K562 (cell line): Measurements from ENCODE around the gene ZBED2. TPM values are rescaled to one million over a fixed set of nuclear protein-coding genes. Genes with fewer than 3 reads are reported as not detected.

Experiments
- ATAC-seq: fragments of 200-7000 bp; cut with Tn5 transposase; 3 replicates; pipeline ENCODE4 v1.9.1; 2020; ENCODE audit warnings: moderate library complexity
- BruUV-seq: library from RNA; stranded (reverse); fragments of 400-500 nt; replicated peaks from 2 replicates; lab custom pipeline; 2021; lab: Mats Ljungman, UMichigan
- CTCF ChIA-PET: fragments of 300-600 bp; formaldehyde crosslinking; extraction: SDS; loops from one replicate; lab custom pipeline; 2021; ENCODE audit warnings: low intra/inter-chr PET ratio; lab: Yijun Ruan, JAX
- POLR2A ChIA-PET: fragments of 300-600, 350-650 bp; sonication (Branson Sonifier 250); formaldehyde crosslinking; extraction: SDS; loops from one replicate; lab custom pipeline; 2021; ENCODE audit warnings: antibody characterized with exemption, inconsistent platforms; lab: Yijun Ruan, JAX
- DNase-seq, 4 experiments: peaks; one replicate each; pipeline versions ENCODE4 v3.0.0 to v3.0.0-alpha.2; 2011 to 2018; ENCODE audit warnings: low spot score in 3 of 4, mixed read lengths in 3 of 4; ENCODE audit errors: extremely low read depth in 1 of 4
- FAIRE-seq: peaks from 2 replicates; lab custom pipeline; 2011; peaks lifted over from hg19 to GRCh38; lab: Jason Lieb, UNC
- H2AFZ ChIP-seq: 2 replicates; pipeline ENCODE4 v1.6.0; 2011; ENCODE audit warnings: low read depth, low read length, control low read depth, inconsistent platforms
- H3K27ac ChIP-seq: fragments of 200-600 bp; 3 replicates; pipeline ENCODE4 v1.8.0; 2011; ENCODE audit warnings: low read depth, mild to moderate bottlenecking, control low read depth, inconsistent platforms, low read length, moderate library complexity, mixed read lengths; ENCODE audit errors: extremely low read depth
- H3K27me3 ChIP-seq, 2 experiments: fragments of 300-600 bp in 1 of 2; 2 replicates in 1 of 2; 3 replicates in 1 of 2; pipeline versions ENCODE4 v1.6.0 to v1.8.0; 2011; ENCODE audit warnings: inconsistent platforms in 2 of 2, low read length in 2 of 2, mild to moderate bottlenecking in 1 of 2, mixed read lengths in 1 of 2, moderate library complexity in 1 of 2; ENCODE audit not compliant: control insufficient read depth in 2 of 2, insufficient read depth in 2 of 2
- H3K36me3 ChIP-seq: fragments of 300-600 bp; 3 replicates; pipeline ENCODE4 v1.8.0; 2011; ENCODE audit warnings: mild to moderate bottlenecking, low read length, inconsistent platforms; ENCODE audit not compliant: control insufficient read depth, insufficient read depth
- H3K4me1 ChIP-seq, 2 experiments: fragments of 200-600 bp in 1 of 2; replicated peaks in 1 of 2; 2 replicates in 1 of 2; 3 replicates in 1 of 2; pipeline versions ENCODE4 v1.5.1 to v1.8.0; 2011; ENCODE audit warnings: inconsistent platforms in 2 of 2, low read length in 2 of 2, mild to moderate bottlenecking in 1 of 2, mixed read lengths in 1 of 2, moderate library complexity in 1 of 2; ENCODE audit not compliant: control insufficient read depth in 2 of 2, insufficient read depth in 2 of 2
- H3K4me2 ChIP-seq: 2 replicates; pipeline ENCODE4 v1.6.1; 2011; ENCODE audit warnings: low read length, control low read depth, inconsistent platforms, mixed read lengths; ENCODE audit not compliant: insufficient read depth
- H3K4me3 ChIP-seq: fragments of 200-600 bp; sonication (generic), shearing (Covaris generic); 2 replicates; pipeline ENCODE4 v1.5.1; 2016; ENCODE audit warnings: control low read depth, inconsistent platforms
- H3K79me2 ChIP-seq: fragments of 200-600 bp; 3 replicates; pipeline ENCODE4 v1.8.0; 2011; ENCODE audit warnings: low read length, inconsistent platforms; ENCODE audit not compliant: control insufficient read depth, insufficient read depth
- H3K9ac ChIP-seq, 2 experiments: 2 replicates each; pipeline versions ENCODE4 v1.6.0 to v1.6.1; 2011; ENCODE audit warnings: low read depth in 2 of 2, low read length in 2 of 2, control low read depth in 1 of 2, inconsistent platforms in 1 of 2, mild to moderate bottlenecking in 1 of 2, mixed read lengths in 1 of 2; ENCODE audit not compliant: insufficient read depth in 1 of 2
- H3K9me1 ChIP-seq: one replicate; pipeline ENCODE4 v1.6.0; 2011; ENCODE audit warnings: inconsistent platforms, mild to moderate bottlenecking, low read length, moderate library complexity; ENCODE audit not compliant: control insufficient read depth, insufficient read depth
- H3K9me3 ChIP-seq: replicated peaks from 2 replicates; pipeline ENCODE4 v1.5.1; 2011; ENCODE audit warnings: low read depth, low read length, inconsistent platforms; ENCODE audit not compliant: control insufficient read depth, insufficient read depth
- H4K20me1 ChIP-seq: replicated peaks from 2 replicates; pipeline ENCODE4 v1.6.1; 2011; ENCODE audit warnings: low read length, inconsistent platforms, mixed read lengths; ENCODE audit not compliant: control insufficient read depth, insufficient read depth
- ARID4B ChIP-seq: sonication (generic); formaldehyde crosslinking; IDR thresholded peaks from 2 replicates; pipeline ENCODE4 v1.8.0; 2022; ENCODE audit warnings: mild to moderate bottlenecking, missing genetic modification reagents
- CREM ChIP-seq: IDR thresholded peaks from 2 replicates; pipeline ENCODE4 v1.6.1; 2014; ENCODE audit warnings: antibody characterized with exemption, low read depth
- POLR2B ChIP-seq: fragments of 450-650 bp; IDR thresholded peaks from 2 replicates; pipeline ENCODE4 v1.6.1; 2018; ENCODE audit warnings: low read depth; ENCODE audit not compliant: partially characterized antibody
- SPI1 ChIP-seq: IDR thresholded peaks from 2 replicates; pipeline ENCODE4 v1.6.1; 2011; ENCODE audit warnings: low read depth, low read length, control low read depth, borderline replicate concordance
- WGBS: fragments of 100-300 bp; shearing (Covaris generic); methylation state at CpG from one replicate; pipeline ENCODE4 v1.1.6; 2016; ENCODE audit warnings: low coverage, mixed read lengths; ENCODE audit not compliant: insufficient coverage; ENCODE audit errors: missing lambda C conversion rate; 5-methylcytosine and 5-hydroxymethylcytosine counted together
- in situ Hi-C: fragments of 300-500 bp; cut with MboI; formaldehyde crosslinking; loops from 4 replicates; pipeline ENCODE4 v1.15.0; 2018; ENCODE audit warnings: inconsistent platforms, mixed read lengths
- intact Hi-C: fragments of 100-400 bp; cut with micrococcal nuclease; formaldehyde crosslinking; loops from 2 replicates; pipeline ENCODE4 v1.14.2; 2022
- polyA plus RNA-seq, 8 experiments: library from polyadenylated mRNA; depleted of rRNA in 4 of 8; stranded (reverse) in 5 of 8; unstranded in 3 of 8; fragments of >200 nt; fragmentation: Nextera tagmentation in 2 of 8; fragmentation: Illumina TruSeq in 1 of 8; extraction: Ambion mirVana in 2 of 8; extraction: Trizol in 1 of 8; gene quantifications; 2 replicates each; pipeline versions ENCODE4 v1.2.1 to v1.2.3, GENCODE V29; 2011 to 2014; ENCODE audit warnings: inconsistent platforms in 1 of 8, missing spikeins in 1 of 8
- total RNA-seq, 7 experiments: library from RNA; depleted of rRNA in 6 of 7; stranded (reverse); fragments of >200 nt in 6 of 7; fragmentation: Illumina TruSeq in 2 of 7; extraction: Trizol in 2 of 7; gene quantifications; 2 replicates each; pipeline versions ENCODE4 v1.2.1 to v1.2.3, GENCODE V29; 2011 to 2021; ENCODE audit warnings: low replicate concordance in 1 of 7

ZBED2 gene
- total and polyA plus RNA-seq, 9 of the 15 experiments (the other 6 are each of a cell fraction or from before 2014, with no cell fraction given), result 0.11 TPM; not detected in 8

- no TSS peak for BruUV-seq
- no peaks in the 10 kb centered on the region for H4K20me1 ChIP-seq
- H3K9me1 ChIP-seq, result no peaks in the 10 kb centered on the region
- ChIA-PET POLR2A (no interaction called here), CTCF (no interaction called here)
- intact Hi-C loops, result no loop called here
- no peak overlapping the region for H3K4me2 ChIP-seq
- no peaks in the 10 kb centered on the region for H3K27me3 ChIP-seq
- no peak for FAIRE-seq
- DNase-seq, result no peak
- no peaks in the 10 kb centered on the region for H3K9me3 ChIP-seq
- TF ChIP-seq SPI1, result no peak
- no peak for TF ChIP-seq CREM
- no peak for TF ChIP-seq POLR2B
- no peak for TF ChIP-seq ARID4B (CRISPR knock-in tag)
- no peak overlapping the region for H2AFZ ChIP-seq
- no peak overlapping the region for H3K9ac ChIP-seq
- in situ Hi-C loops, result no loop called here
- H3K27ac ChIP-seq, result no peak overlapping the region
- no peaks in the 10 kb centered on the region for H3K4me1 ChIP-seq
- 10% methylated on average over 1 of the region's 1 CpG for WGBS
- no peaks in the 10 kb centered on the region for H3K36me3 ChIP-seq
- no peak for ATAC-seq
- H3K79me2 ChIP-seq, result no peaks in the 10 kb centered on the region
- H3K4me3 ChIP-seq, result no peak overlapping the region
Observed at GRCh38 chr3:111584744-111585143, 10.4 kb downstream of the ZBED2 start.
